HepG2 (cell line): ENCODE results near the gene MAP3K2.

Experiments
- CBX2 ChIP-seq, 2 experiments: fragments of 200-600 bp in 1 of 2; sonication (generic); formaldehyde crosslinking in 1 of 2; IDR thresholded peaks; 2 replicates each; pipeline versions ENCODE4 v1.7.0 to v1.8.1; 2018 to 2022; ENCODE audit warnings: low read depth in 2 of 2, low read length in 1 of 2, mild to moderate bottlenecking in 1 of 2, missing genetic modification reagents in 1 of 2
- FOSL1 ChIP-seq: sonication (generic); formaldehyde crosslinking; IDR thresholded peaks from 2 replicates; pipeline ENCODE4 v1.9.0; 2021; ENCODE audit warnings: missing genetic modification reagents, borderline replicate concordance
- GATAD2A ChIP-seq: IDR thresholded peaks from 2 replicates; pipeline ENCODE4 v1.6.1; 2016
- POLR2A ChIP-seq, 2 experiments: IDR thresholded peaks; 2 replicates each; pipeline ENCODE4 v1.6.1; 2011; ENCODE audit warnings: low read depth in 2 of 2, low read length in 2 of 2, mild to moderate bottlenecking in 1 of 2, moderate library complexity in 1 of 2; ENCODE audit not compliant: insufficient read depth in 1 of 2
- ZC3H4 ChIP-seq: sonication (generic); formaldehyde crosslinking; IDR thresholded peaks from 2 replicates; pipeline ENCODE4 v1.4.0; 2020; ENCODE audit warnings: missing genetic modification reagents, borderline replicate concordance
- ZNF292 ChIP-seq: sonication (generic); formaldehyde crosslinking; IDR thresholded peaks from 2 replicates; pipeline ENCODE4 v1.8.1; 2022; ENCODE audit warnings: mild to moderate bottlenecking, low read depth, missing genetic modification reagents, borderline replicate concordance
- ZNF432 ChIP-seq: sonication (generic); formaldehyde crosslinking; IDR thresholded peaks from 2 replicates; pipeline ENCODE4 v1.5.0; 2020; ENCODE audit warnings: missing genetic modification reagents, mild to moderate bottlenecking, borderline replicate concordance
- TF ChIP-seq, protein P1 (sequence below): sonication (generic); formaldehyde crosslinking; IDR thresholded peaks from 2 replicates; pipeline ENCODE4 v1.8.0; 2022; ENCODE audit warnings: low read depth, missing genetic modification reagents
- TF ChIP-seq, protein P2 (sequence below): sonication (generic); formaldehyde crosslinking; IDR thresholded peaks from 2 replicates; pipeline ENCODE4 v1.5.0; 2020; ENCODE audit warnings: mild to moderate bottlenecking, missing genetic modification reagents, moderate library complexity

DNA sequence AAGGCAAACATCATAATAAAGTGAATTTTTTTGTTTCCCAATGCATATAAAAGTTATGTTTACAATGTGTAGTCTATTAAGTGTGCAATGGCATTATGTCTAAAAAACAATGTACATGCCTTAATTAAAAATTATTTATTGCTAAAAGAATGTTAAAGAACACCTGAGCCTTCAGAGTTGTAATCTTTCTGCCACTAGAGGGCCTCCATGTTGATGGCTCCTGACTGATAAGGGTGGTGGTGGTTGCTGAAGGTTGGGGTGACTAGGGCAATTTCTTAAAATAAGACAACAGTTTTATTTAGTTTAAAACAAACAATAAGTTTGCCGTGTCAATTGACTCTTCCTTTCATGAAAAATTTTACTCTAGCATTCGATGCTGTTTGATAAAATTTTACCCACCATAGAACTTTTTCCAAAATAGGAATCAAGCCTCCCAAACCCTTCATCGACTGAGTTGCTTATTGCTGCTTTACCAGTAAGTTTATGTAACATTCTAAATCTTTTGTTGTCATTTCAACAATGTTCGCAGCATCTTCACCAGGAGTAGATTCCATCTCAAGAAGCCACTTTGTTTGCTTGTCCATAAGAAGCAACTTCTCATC lies 32.3 kb downstream of the MAP3K2 start:
- TF ChIP-seq ZNF292 (CRISPR knock-in tag): no peak
- no peak for TF ChIP-seq FOSL1 (CRISPR knock-in tag)
- TF ChIP-seq, protein P1, sequence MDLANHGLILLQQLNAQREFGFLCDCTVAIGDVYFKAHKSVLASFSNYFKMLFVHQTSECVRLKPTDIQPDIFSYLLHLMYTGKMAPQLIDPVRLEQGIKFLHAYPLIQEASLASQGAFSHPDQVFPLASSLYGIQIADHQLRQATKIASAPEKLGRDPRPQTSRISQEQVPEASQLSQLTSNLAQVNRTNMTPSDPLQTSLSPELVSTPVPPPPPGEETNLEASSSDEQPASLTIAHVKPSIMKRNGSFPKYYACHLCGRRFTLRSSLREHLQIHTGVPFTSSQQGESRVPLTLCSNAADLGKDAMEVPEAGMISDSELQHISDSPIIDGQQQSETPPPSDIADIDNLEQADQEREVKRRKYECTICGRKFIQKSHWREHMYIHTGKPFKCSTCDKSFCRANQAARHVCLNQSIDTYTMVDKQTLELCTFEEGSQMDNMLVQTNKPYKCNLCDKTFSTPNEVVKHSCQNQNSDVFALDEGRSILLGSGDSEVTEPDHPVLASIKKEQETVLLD (CRISPR knock-in tag): no peak
- TF ChIP-seq, protein P2, sequence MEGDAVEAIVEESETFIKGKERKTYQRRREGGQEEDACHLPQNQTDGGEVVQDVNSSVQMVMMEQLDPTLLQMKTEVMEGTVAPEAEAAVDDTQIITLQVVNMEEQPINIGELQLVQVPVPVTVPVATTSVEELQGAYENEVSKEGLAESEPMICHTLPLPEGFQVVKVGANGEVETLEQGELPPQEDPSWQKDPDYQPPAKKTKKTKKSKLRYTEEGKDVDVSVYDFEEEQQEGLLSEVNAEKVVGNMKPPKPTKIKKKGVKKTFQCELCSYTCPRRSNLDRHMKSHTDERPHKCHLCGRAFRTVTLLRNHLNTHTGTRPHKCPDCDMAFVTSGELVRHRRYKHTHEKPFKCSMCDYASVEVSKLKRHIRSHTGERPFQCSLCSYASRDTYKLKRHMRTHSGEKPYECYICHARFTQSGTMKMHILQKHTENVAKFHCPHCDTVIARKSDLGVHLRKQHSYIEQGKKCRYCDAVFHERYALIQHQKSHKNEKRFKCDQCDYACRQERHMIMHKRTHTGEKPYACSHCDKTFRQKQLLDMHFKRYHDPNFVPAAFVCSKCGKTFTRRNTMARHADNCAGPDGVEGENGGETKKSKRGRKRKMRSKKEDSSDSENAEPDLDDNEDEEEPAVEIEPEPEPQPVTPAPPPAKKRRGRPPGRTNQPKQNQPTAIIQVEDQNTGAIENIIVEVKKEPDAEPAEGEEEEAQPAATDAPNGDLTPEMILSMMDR (CRISPR knock-in tag): peak; percentile 61
- TF ChIP-seq CBX2 (IDR thresholded peaks at IDR 0.05; ENCODE audit: low read depth, low read length): no peak
- no peak for TF ChIP-seq CBX2 (CRISPR knock-in tag; IDR thresholded peaks at IDR 0.05; ENCODE audit: low read depth)
- no peak; the same call in 1 of the 2 replicates for TF ChIP-seq GATAD2A (CRISPR knock-in tag)
- no peak for TF ChIP-seq POLR2A (IDR thresholded peaks at IDR 0.05; ENCODE audit: insufficient read depth in 1 of 2, low read depth in 2 of 2, low read length in 2 of 2)
- no peak for TF ChIP-seq ZNF432 (CRISPR knock-in tag)
- TF ChIP-seq ZC3H4 (CRISPR knock-in tag): no peak
